ENCODE data around the gene UBA7. TPM values are rescaled to one million over a fixed set of nuclear protein-coding genes. Genes with fewer than 3 reads are reported as not detected.
A peak's percentile ranks its signal among the peaks of the same experiment; 100 is the strongest.
"Not testable (repeated sequence)": the region's sequence is repeated elsewhere in the genome, so short reads cannot be mapped to it uniquely, and the experiment has no call there.

The UBA7 gene
- total and polyA plus RNA-seq, 4 experiments from 2014 or later, result 39.8 to 299 (median 157) TPM

GRCh38 chr3:49780080-49780974, 33.4 kb downstream of the UBA7 start:
- H3K27me3 ChIP-seq (ENCODE audit: insufficient read depth, low read length), result no peaks in the 10 kb centered on the region
- no peak for DNase-seq
- ChIA-PET POLR2A (ENCODE audit: partially characterized antibody) (no interaction called here), CTCF (ENCODE audit: partially characterized antibody) (no interaction called here)
- no peaks in the 10 kb centered on the region for H3K9me3 Mint-ChIP-seq
- H3K36me3 Mint-ChIP-seq, result peaks cover 22 to 42% of the 10 kb centered on the region in 2 donors
- H3K27ac ChIP-seq (ENCODE audit: low read depth, low read length), result no peak overlapping the region
- no peak overlapping the region for H3K4me3 ChIP-seq (ENCODE audit: low read length in 2 of 2)
- peak overlapping the region in 5 of 7 donors; percentile 36 to 85 (median 68) for H3K27ac Mint-ChIP-seq
- H3K4me1 Mint-ChIP-seq, result peaks cover 28 to 64% (median 41%) of the 10 kb centered on the region in 4 donors
- H3K36me3 ChIP-seq (ENCODE audit: insufficient read depth, low read length), result peaks cover 7% of the 10 kb centered on the region
- peak overlapping the region in 7 of 8 donors; percentile 5 to 64 (median 44) for H3K4me3 Mint-ChIP-seq
- no peaks in the 10 kb centered on the region for H3K27me3 Mint-ChIP-seq
- H3K4me1 ChIP-seq (ENCODE audit: insufficient read depth, low read length), result peaks cover 43% of the 10 kb centered on the region
- H3K9me3 ChIP-seq (ENCODE audit: control insufficient read depth in 1 of 2, low read length in 2 of 2), result no peaks in the 10 kb centered on the region
- intact Hi-C loops (cut with micrococcal nuclease), result no loop called here

- no peaks in the 10 kb centered on the region for H3K27me3 Mint-ChIP-seq
- POLR2A ChIA-PET (ENCODE audit: partially characterized antibody), result no interaction called here
- Histone ChIP-seq H3K4me1 (ENCODE audit: insufficient read depth, low read length) (peaks cover 41% of the 10 kb centered on the region), H3K27me3 (ENCODE audit: insufficient read depth, low read length) (no peaks in the 10 kb centered on the region), H3K9me3 (ENCODE audit: control insufficient read depth in 1 of 2, low read length in 2 of 2) (no peaks in the 10 kb centered on the region), H3K27ac (ENCODE audit: low read depth, low read length) (no peak overlapping the region), H3K36me3 (ENCODE audit: insufficient read depth, low read length) (peaks cover 12% of the 10 kb centered on the region), H3K4me3 (ENCODE audit: low read length in 2 of 2) (no peak overlapping the region)
- intact Hi-C loops (cut with micrococcal nuclease), result no loop called here
- peak overlapping the region in 4 of 8 donors; percentile 5 to 64 (median 25) for H3K4me3 Mint-ChIP-seq
- CTCF ChIA-PET (ENCODE audit: partially characterized antibody), result interaction anchor here (0.5 kb wide), 1 partner anchor 1660 kb away, joined by 3 read pairs; no protein-coding TSS in a partner anchor
- H3K27ac Mint-ChIP-seq, result peak overlapping the region in 5 of 7 donors; percentile 36 to 85 (median 68)
- H3K4me1 Mint-ChIP-seq, result peaks cover 29 to 63% (median 40%) of the 10 kb centered on the region in 4 donors
- no peaks in the 10 kb centered on the region for H3K9me3 Mint-ChIP-seq
- no peak for DNase-seq
- peaks cover 19 to 43% of the 10 kb centered on the region in 2 donors for H3K36me3 Mint-ChIP-seq
These were observed 34.2 kb downstream of the UBA7 start for GRCh38 chr3:49779358-49780079.

- H3K4me3 ChIP-seq (ENCODE audit: low read length in 2 of 2); H3K27me3 ChIP-seq (ENCODE audit: insufficient read depth, low read length); H3K27ac Mint-ChIP-seq; DNase-seq; H3K4me3 Mint-ChIP-seq; H3K9me3 ChIP-seq (ENCODE audit: control insufficient read depth in 1 of 2, low read length in 2 of 2); H3K27ac ChIP-seq (ENCODE audit: low read depth, low read length); H3K27me3 Mint-ChIP-seq; POLR2A ChIA-PET (ENCODE audit: partially characterized antibody); H3K9me3 Mint-ChIP-seq; CTCF ChIA-PET (ENCODE audit: partially characterized antibody); intact Hi-C loops (cut with micrococcal nuclease): not testable (repeated sequence)
- Mint-ChIP-seq H3K4me1 (peaks cover 32 to 56% (median 40%) of the 10 kb centered on the region in 4 donors), H3K36me3 (peaks cover 12 to 34% of the 10 kb centered on the region in 2 donors)
- H3K36me3 ChIP-seq (ENCODE audit: insufficient read depth, low read length), result peaks cover 12% of the 10 kb centered on the region
- H3K4me1 ChIP-seq (ENCODE audit: insufficient read depth, low read length), result peaks cover 49% of the 10 kb centered on the region
These were observed 37.7 kb downstream of the UBA7 start for GRCh38 chr3:49776101-49776500.

- Histone ChIP-seq H3K27ac (ENCODE audit: low read depth, low read length) (no peak overlapping the region), H3K27me3 (ENCODE audit: insufficient read depth, low read length) (no peaks in the 10 kb centered on the region), H3K4me1 (ENCODE audit: insufficient read depth, low read length) (peaks cover 48% of the 10 kb centered on the region), H3K4me3 (ENCODE audit: low read length in 2 of 2) (no peak overlapping the region), H3K36me3 (ENCODE audit: insufficient read depth, low read length) (peaks cover 12% of the 10 kb centered on the region), H3K9me3 (ENCODE audit: control insufficient read depth in 1 of 2, low read length in 2 of 2) (no peaks in the 10 kb centered on the region)
- Mint-ChIP-seq H3K9me3 (no peaks in the 10 kb centered on the region), H3K4me3 (no peak overlapping the region), H3K4me1 (peaks cover 29 to 54% (median 36%) of the 10 kb centered on the region in 4 donors), H3K27ac (peak overlapping the region in 1 of 7 donors; percentile 42), H3K36me3 (peaks cover 12 to 29% of the 10 kb centered on the region in 2 donors), H3K27me3 (no peaks in the 10 kb centered on the region)
- intact Hi-C loops (cut with micrococcal nuclease), result no loop called here
- POLR2A ChIA-PET (ENCODE audit: partially characterized antibody), result interaction anchor here (0.6 to 1.3 kb wide), 2 partner anchors 11 to 41 kb away, joined by 3 read pairs; partner anchors contain the start of gene IP6K1
- CTCF ChIA-PET (ENCODE audit: partially characterized antibody), result no interaction called here
- no peak for DNase-seq
These were observed 38.2 kb downstream of the UBA7 start for GRCh38 chr3:49775538-49775937.

GRCh38 chr3:49772703-49773102, 41.0 kb downstream of the UBA7 start:
- POLR2A ChIA-PET (ENCODE audit: partially characterized antibody), result interaction anchor here (0.6 kb wide), 1 partner anchor 199 kb away, joined by 4 read pairs; no protein-coding TSS in a partner anchor
- H3K4me1 ChIP-seq (ENCODE audit: insufficient read depth, low read length), result peaks cover 37% of the 10 kb centered on the region
- no peaks in the 10 kb centered on the region for H3K9me3 ChIP-seq (ENCODE audit: control insufficient read depth in 1 of 2, low read length in 2 of 2)
- H3K4me3 ChIP-seq (ENCODE audit: low read length in 2 of 2), result no peak overlapping the region
- intact Hi-C loops (cut with micrococcal nuclease), result no loop called here
- Mint-ChIP-seq H3K27ac (no peak overlapping the region), H3K4me3 (no peak overlapping the region), H3K27me3 (no peaks in the 10 kb centered on the region), H3K9me3 (no peaks in the 10 kb centered on the region), H3K4me1 (peaks cover 25 to 59% (median 32%) of the 10 kb centered on the region in 4 donors), H3K36me3 (peaks cover 6 to 26% of the 10 kb centered on the region in 2 donors)
- no peak overlapping the region for H3K27ac ChIP-seq (ENCODE audit: low read depth, low read length)
- CTCF ChIA-PET (ENCODE audit: partially characterized antibody), result interaction anchor here (1.2 kb wide), 3 partner anchors 16 to 233 kb away, joined by 3 read pairs; no protein-coding TSS in a partner anchor
- no peak for DNase-seq
- H3K36me3 ChIP-seq (ENCODE audit: insufficient read depth, low read length), result peaks cover 7% of the 10 kb centered on the region
- H3K27me3 ChIP-seq (ENCODE audit: insufficient read depth, low read length), result no peaks in the 10 kb centered on the region

GRCh38 chr3:49771340-49771938, 42.3 kb downstream of the UBA7 start:
- Histone ChIP-seq H3K4me3 (ENCODE audit: low read length in 2 of 2) (no peak overlapping the region), H3K9me3 (ENCODE audit: control insufficient read depth in 1 of 2, low read length in 2 of 2) (no peaks in the 10 kb centered on the region), H3K36me3 (ENCODE audit: insufficient read depth, low read length) (peaks cover 7% of the 10 kb centered on the region), H3K4me1 (ENCODE audit: insufficient read depth, low read length) (peaks cover 37% of the 10 kb centered on the region), H3K27me3 (ENCODE audit: insufficient read depth, low read length) (no peaks in the 10 kb centered on the region), H3K27ac (ENCODE audit: low read depth, low read length) (no peak overlapping the region)
- CTCF ChIA-PET (ENCODE audit: partially characterized antibody), result no interaction called here
- POLR2A ChIA-PET (ENCODE audit: partially characterized antibody), result no interaction called here
- intact Hi-C loops (cut with micrococcal nuclease), result no loop called here
- H3K27ac Mint-ChIP-seq, result no peak overlapping the region
- no peaks in the 10 kb centered on the region for H3K27me3 Mint-ChIP-seq
- H3K4me1 Mint-ChIP-seq, result peaks cover 21 to 53% (median 32%) of the 10 kb centered on the region in 4 donors
- H3K4me3 Mint-ChIP-seq, result no peak overlapping the region
- no peak for DNase-seq
- H3K36me3 Mint-ChIP-seq, result peaks cover 6 to 20% of the 10 kb centered on the region in 2 donors
- no peaks in the 10 kb centered on the region for H3K9me3 Mint-ChIP-seq
